T47D (cell line): ENCODE measurements around the gene ZNF367.
"Not testable (repeated sequence)": the region's sequence is repeated elsewhere in the genome, so short reads cannot be mapped to it uniquely, and the experiment has no call there.

Experiments
- DNase-seq, 2 experiments: peaks; one replicate each; pipeline versions ENCODE4 v3.0.0 to v3.0.0-alpha.2; 2011 to 2012; ENCODE audit warnings: low read depth in 1 of 2, low spot score in 1 of 2
- JUND ChIP-seq: IDR thresholded peaks from 2 replicates; pipeline ENCODE4 v1.6.1; 2012; ENCODE audit warnings: low read depth
- in situ Hi-C: cut with HindIII; loops from 2 replicates; pipeline ENCODE4 v1.10.0; 2016; ENCODE audit warnings: low sequenced_read_pairs, low pct_unique_long_range_greater_than_20kb

Gene ZNF367

DNA sequence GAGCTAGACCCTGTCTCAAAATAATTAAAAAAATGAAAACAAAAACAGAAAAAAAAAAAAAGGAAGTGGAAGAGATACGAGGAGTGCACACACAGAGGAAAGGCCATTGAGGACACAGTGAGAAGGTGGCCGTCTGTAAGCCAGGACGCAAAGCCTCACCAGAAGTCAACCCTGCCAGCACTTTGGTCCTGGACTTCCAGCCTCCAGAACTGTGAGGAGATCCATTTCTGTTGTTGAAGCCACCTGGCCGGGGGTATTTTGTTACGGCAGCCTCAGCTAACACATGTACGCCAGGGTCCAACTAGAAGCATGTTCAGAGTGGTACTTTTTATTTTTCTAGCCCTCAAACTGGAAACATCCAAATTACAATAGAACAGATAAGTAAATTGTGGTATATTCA is 56.5 kb downstream of the ZNF367 start:
- no peak for TF ChIP-seq JUND
- in situ Hi-C loops = no loop called here
- DNase-seq = no peak

GRCh38 chr9:96360976-96361375 is 57.2 kb downstream of the ZNF367 start:
- TF ChIP-seq JUND = no peak
- DNase-seq = no peak
- in situ Hi-C loops = no loop called here

GRCh38 chr9:96360523-96360922 is 57.6 kb downstream of the ZNF367 start:
- DNase-seq, in situ Hi-C loops: not testable (repeated sequence)

DNA sequence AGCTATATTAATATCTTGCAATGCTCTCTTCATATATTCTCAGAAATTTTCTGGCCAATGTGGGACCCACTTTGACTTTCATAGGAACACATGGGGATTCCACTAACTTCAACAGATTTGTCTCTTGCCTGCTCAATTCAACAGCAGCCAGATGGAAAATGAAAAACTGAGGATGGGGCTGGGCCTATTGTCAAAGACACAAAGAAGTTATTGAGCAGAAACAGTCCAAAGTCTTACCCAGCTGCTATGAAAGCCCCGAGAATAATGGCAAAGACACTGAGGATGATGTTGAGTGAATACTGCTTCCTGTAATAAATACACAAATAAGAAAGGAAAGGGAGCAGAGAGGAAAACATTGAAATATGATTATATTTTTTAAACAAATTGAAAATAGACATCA is 67.3 kb downstream of the ZNF367 start:
- in situ Hi-C loops = no loop called here
- DNase-seq = no peak
- no peak for TF ChIP-seq JUND

DNA sequence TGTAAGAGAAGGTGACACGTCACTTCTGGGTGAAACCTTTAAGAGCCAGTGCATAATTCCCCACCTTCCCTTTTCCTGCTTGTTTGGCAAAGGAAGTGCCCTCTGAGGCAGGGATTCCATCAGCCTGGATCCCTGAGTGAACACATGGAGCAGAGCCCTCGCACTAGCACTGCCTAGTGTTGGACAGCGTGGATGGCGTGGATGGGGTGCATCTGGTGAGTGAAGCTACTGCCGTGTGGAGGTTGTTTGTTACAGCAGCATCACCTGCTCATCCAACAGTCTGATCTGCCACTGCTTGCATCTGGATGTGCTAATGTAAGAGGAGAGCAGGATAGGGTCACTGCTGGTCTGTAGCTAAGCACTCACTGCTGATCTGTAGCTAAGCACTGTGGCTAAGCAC is 69.9 kb downstream of the ZNF367 start:
- no peak for TF ChIP-seq JUND
- DNase-seq = no peak
- in situ Hi-C loops = no loop called here

DNA sequence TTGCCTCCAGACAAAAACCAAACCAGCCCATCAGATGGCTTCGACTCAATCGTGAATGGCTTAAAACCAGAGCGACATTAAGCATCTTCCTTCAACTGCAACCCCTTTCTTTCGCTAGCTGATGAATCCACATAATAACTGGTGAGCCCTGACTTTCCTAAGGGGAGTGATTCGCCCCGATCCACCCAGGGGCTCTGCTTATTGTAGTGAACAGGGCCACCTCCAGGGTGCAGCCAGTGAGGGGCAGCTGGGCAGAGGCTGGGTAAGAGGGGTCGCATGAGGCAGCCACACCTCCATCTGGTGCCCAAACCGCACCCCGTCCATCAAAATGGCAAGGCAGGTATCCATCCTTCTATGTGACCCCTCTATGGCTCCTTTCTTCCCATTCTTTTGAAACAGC is 72.6 kb downstream of the ZNF367 start:
- TF ChIP-seq JUND = no peak
- DNase-seq = no peak
- in situ Hi-C loops = no loop called here

DNA sequence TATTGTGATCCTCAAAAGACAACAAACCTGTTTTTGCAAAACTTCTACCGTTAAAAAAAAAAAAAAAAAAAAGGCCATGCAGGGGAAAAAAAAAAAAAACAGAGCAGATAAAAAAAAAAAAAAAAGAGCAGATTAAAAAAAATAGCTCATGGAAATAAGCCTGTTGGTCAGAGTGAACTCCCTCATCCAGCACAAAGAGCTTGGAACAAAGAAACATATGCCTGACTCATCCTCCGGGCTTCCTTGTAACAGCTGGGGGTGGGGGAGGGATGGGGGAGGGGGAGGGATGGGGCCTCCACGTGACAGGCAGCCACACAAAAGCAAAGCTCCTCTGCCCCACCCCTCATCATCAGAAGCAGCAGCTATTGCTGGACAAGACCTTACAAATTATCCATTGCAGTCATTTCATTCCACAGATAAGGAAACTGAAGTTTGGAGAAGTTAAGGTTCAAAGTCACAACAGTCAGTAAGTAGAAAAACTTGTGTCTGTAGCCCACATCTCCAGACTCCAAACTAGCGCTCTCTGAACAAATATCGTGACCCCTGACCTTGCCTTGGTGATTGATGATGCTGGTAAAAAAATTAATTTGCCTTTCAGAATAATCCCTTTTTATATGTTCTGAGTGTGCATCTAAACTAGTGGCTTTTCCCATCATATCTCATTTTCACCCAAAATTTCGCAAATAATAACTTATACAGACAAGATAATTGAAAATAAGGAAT is 73.6 kb downstream of the ZNF367 start:
- peak in 1 of 2 experiments; percentile 11 for DNase-seq
- in situ Hi-C loops = no loop called here
- TF ChIP-seq JUND = no peak

- in situ Hi-C loops = no loop called here
- TF ChIP-seq JUND = no peak
- DNase-seq = no peak
These were observed 74.4 kb downstream of the ZNF367 start for GRCh38 chr9:96343515-96344360.

GRCh38 chr9:96342571-96343245 is 75.5 kb downstream of the ZNF367 start:
- no peak for TF ChIP-seq JUND
- no peak for DNase-seq
- in situ Hi-C loops = no loop called here

- TF ChIP-seq JUND = no peak
- in situ Hi-C loops = no loop called here
These were observed 77.5 kb downstream of the ZNF367 start for GRCh38 chr9:96340707-96341106.

DNA sequence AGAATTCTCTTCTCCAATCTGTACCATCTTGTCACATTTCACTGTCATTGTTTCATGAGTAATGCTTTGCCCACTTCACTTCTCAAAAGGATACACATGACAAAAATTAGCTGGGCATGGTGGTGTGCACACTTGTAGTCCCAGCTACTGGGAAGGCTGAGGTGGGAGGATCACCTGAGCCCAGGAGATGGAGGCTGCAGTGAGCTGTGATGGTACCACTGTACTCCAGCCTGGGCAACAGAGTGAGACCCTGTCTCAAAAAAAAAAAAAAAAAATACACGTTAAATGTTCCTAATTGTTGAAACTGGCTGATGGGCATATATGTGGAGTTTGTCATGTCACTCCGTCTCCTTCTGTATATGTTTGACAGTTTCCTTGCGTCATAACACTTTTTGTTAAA is 79.9 kb downstream of the ZNF367 start:
- in situ Hi-C loops = no loop called here
- no peak for DNase-seq
- no peak for TF ChIP-seq JUND

More at GRCh38 chr9:96340707-96341106, 77.5 kb downstream of the ZNF367 start:
- no peak for DNase-seq
